Testis (tissue), 2 donors: ENCODE data around the gene TNRC6A.

Experiments used
- CTCF ChIP-seq, 3 experiments: fragments of 450-650 bp in 2 of 3; fragments of 200-600 bp in 1 of 3; sonication (generic) in 1 of 3; IDR thresholded peaks; one replicate each; pipeline ENCODE4 v1.5.1; 2016 to 2019; ENCODE audit warnings: antibody characterized with exemption in 3 of 3, mild to moderate bottlenecking in 2 of 3, moderate library complexity in 1 of 3
- POLR2A ChIP-seq: fragments of 450-650 bp; IDR thresholded peaks from one replicate; pipeline ENCODE4 v1.6.1; 2017; ENCODE audit warnings: antibody characterized with exemption, mild to moderate bottlenecking, moderate library complexity

DNA sequence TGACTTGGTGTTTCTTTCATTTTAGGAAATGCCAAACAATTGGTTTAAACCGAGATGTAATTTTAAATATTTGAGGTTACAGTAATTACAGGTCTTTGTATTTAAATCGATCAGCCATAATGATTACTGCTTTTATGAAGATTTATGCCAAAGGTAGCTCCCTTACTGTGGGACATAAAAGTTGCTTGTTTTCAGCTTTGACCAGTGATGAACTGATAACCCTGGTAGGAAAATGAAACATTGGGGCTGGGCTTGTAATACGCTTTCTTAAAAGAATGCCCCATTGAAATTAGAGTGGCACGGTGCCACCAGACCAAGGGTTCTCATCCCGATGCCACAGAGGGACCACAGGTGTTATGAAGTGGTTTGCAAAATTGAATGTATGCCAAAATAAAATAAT, 7.3 kb downstream of the TNRC6A start:
- no peak for TF ChIP-seq CTCF (IDR thresholded peaks at IDR 0.05)
- no peak for TF ChIP-seq POLR2A
